HCT116 (cell line): Measurements from ENCODE around the gene CD40LG. TPM values are rescaled to one million over a fixed set of nuclear protein-coding genes. Genes with fewer than 3 reads are reported as not detected.

ENCODE experiments used
- ATAC-seq: fragments of 200-7000 bp; cut with Tn5 transposase; 2 replicates; pipeline ENCODE4 v1.9.1; 2020; ENCODE audit warnings: mild to moderate bottlenecking, moderate library complexity
- BruUV-seq: library from RNA; stranded (reverse); fragments of 400-500 nt; replicated peaks from 2 replicates; lab custom pipeline; 2021; lab: Mats Ljungman, UMichigan
- CTCF ChIA-PET: fragments of 300-600 bp; sonication (Branson Sonifier 250); formaldehyde crosslinking; loops from one replicate; lab custom pipeline; 2021; ENCODE audit warnings: antibody characterized with exemption; lab: Charles Lee
- POLR2A ChIA-PET: fragments of 300-600, 350-600 bp; sonication (Branson Sonifier 250); formaldehyde crosslinking; loops from one replicate; lab custom pipeline; 2021; ENCODE audit warnings: antibody characterized with exemption; lab: Charles Lee
- RAD21 ChIA-PET, 2 experiments: fragments of 300-600 bp; sonication (Branson Sonifier 250); formaldehyde crosslinking; loops; one replicate each; lab custom pipeline; 2023; ENCODE audit warnings: low total read pairs in 2 of 2; ENCODE audit not compliant: uncharacterized antibody in 2 of 2, unreplicated experiment in 2 of 2, low non-redundant PET in 1 of 2; lab: Charles Lee
- DNase-seq: peaks from one replicate; pipeline ENCODE4 v3.0.0-alpha.2; 2010; ENCODE audit warnings: low read depth, low spot score
- H2AFZ ChIP-seq: fragments of 200-600 bp; shearing (Covaris generic), sonication (generic); 2 replicates; pipeline ENCODE4 v1.6.1; 2017; ENCODE audit warnings: low read depth, mixed run types, mixed read lengths, antibody characterized with exemption, low read length; ENCODE audit not compliant: poor library complexity, severe bottlenecking
- H3K27ac ChIP-seq: 2 replicates; pipeline ENCODE4 v1.5.1; 2012; ENCODE audit warnings: low read depth, low read length
- H3K27me3 ChIP-seq: fragments of 200-600 bp; sonication (generic); 2 replicates; pipeline ENCODE4 v1.6.1; 2016; ENCODE audit warnings: mixed run types, low read length, mixed read lengths; ENCODE audit not compliant: insufficient read depth
- H3K36me3 ChIP-seq, 2 experiments: fragments of 200-500 bp in 1 of 2; fragments of 200-600 bp in 1 of 2; sonication (Bioruptor generic) in 1 of 2; sonication (generic) in 1 of 2; 2 replicates each; pipeline versions ENCODE4 v1.5.1 to v1.6.1; 2014 to 2016; ENCODE audit warnings: low read length in 2 of 2, inconsistent platforms in 1 of 2, mixed read lengths in 1 of 2, mixed run types in 1 of 2; ENCODE audit not compliant: insufficient read depth in 2 of 2, control insufficient read depth in 1 of 2
- H3K4me1 ChIP-seq, 2 experiments: fragments of 200-600 bp in 1 of 2; sonication (generic) in 1 of 2; 2 replicates each; pipeline versions ENCODE4 v1.5.1 to v1.6.1; 2012 to 2017; ENCODE audit warnings: low read length in 2 of 2, inconsistent platforms in 1 of 2, mild to moderate bottlenecking in 1 of 2, mixed read lengths in 1 of 2, mixed run types in 1 of 2, moderate library complexity in 1 of 2; ENCODE audit not compliant: insufficient read depth in 2 of 2, control insufficient read depth in 1 of 2
- H3K4me2 ChIP-seq: fragments of 200-600 bp; sonication (generic); 2 replicates; pipeline ENCODE4 v1.6.1; 2017; ENCODE audit warnings: mixed run types, low read length, mixed read lengths
- H3K4me3 ChIP-seq, 2 experiments: fragments of 200-600 bp in 1 of 2; sonication (generic) in 1 of 2; replicated peaks in 1 of 2; 2 replicates each; pipeline ENCODE4 v1.5.1; 2011 to 2016; ENCODE audit warnings: low read length in 2 of 2, control low read depth in 1 of 2, low read depth in 1 of 2, mild to moderate bottlenecking in 1 of 2, mixed read lengths in 1 of 2, mixed run types in 1 of 2
- H3K79me2 ChIP-seq: fragments of 200-600 bp; sonication (generic); 2 replicates; pipeline ENCODE4 v1.6.1; 2017; ENCODE audit warnings: mild to moderate bottlenecking, mixed run types, low read length, moderate library complexity, mixed read lengths; ENCODE audit not compliant: insufficient read depth
- H3K9ac ChIP-seq: fragments of 200-600 bp; sonication (generic); 2 replicates; pipeline ENCODE4 v1.6.1; 2016; ENCODE audit warnings: low read length, mixed read lengths
- H3K9me2 ChIP-seq: fragments of 200-600 bp; sonication (generic), shearing (Covaris generic); 2 replicates; pipeline ENCODE4 v1.6.1; 2017; ENCODE audit warnings: mixed run types, mild to moderate bottlenecking, moderate library complexity; ENCODE audit not compliant: insufficient read depth
- H3K9me3 ChIP-seq, 2 experiments: fragments of 200-500 bp in 1 of 2; fragments of 200-600 bp in 1 of 2; sonication (Bioruptor generic) in 1 of 2; sonication (generic) in 1 of 2; 2 replicates each; pipeline ENCODE4 v1.6.1; 2014 to 2017; ENCODE audit warnings: low read length in 2 of 2, mixed read lengths in 2 of 2, inconsistent platforms in 1 of 2, low read depth in 1 of 2, mild to moderate bottlenecking in 1 of 2, mixed run types in 1 of 2, moderate library complexity in 1 of 2; ENCODE audit not compliant: control insufficient read depth in 1 of 2, insufficient read depth in 1 of 2
- H4K20me1 ChIP-seq: fragments of 200-600 bp; sonication (generic), shearing (Covaris generic); 2 replicates; pipeline ENCODE4 v1.6.1; 2017; ENCODE audit warnings: mixed run types, mild to moderate bottlenecking, moderate library complexity; ENCODE audit not compliant: insufficient read depth
- ATF3 ChIP-seq: IDR thresholded peaks from 2 replicates; pipeline ENCODE4 v1.6.1; 2012
- CBX3 ChIP-seq: IDR thresholded peaks from 2 replicates; pipeline ENCODE4 v1.6.1; 2012; ENCODE audit warnings: low read depth
- CEBPB ChIP-seq: IDR thresholded peaks from 2 replicates; pipeline ENCODE4 v1.6.1; 2012; ENCODE audit warnings: low read depth
- EGR1 ChIP-seq: IDR thresholded peaks from 2 replicates; pipeline ENCODE4 v1.6.1; 2012; ENCODE audit warnings: low read depth
- ELF1 ChIP-seq: IDR thresholded peaks from 2 replicates; pipeline ENCODE4 v1.6.1; 2012; ENCODE audit warnings: low read depth, borderline replicate concordance
- EZH2 ChIP-seq: fragments of 200-600 bp; sonication (generic); IDR thresholded peaks from 2 replicates; pipeline ENCODE4 v1.6.1; 2017; ENCODE audit warnings: antibody characterized with exemption, mixed run types
- EZH2phosphoT487 ChIP-seq: fragments of 200-600 bp; IDR thresholded peaks from 2 replicates; pipeline ENCODE4 v1.6.1; 2018; ENCODE audit warnings: antibody characterized with exemption, borderline replicate concordance
- FOSL1 ChIP-seq: IDR thresholded peaks from 2 replicates; pipeline ENCODE4 v1.6.1; 2012; ENCODE audit warnings: low read depth
- JUND ChIP-seq: IDR thresholded peaks from 2 replicates; pipeline ENCODE4 v1.6.1; 2012
- POLR2A ChIP-seq: IDR thresholded peaks from 2 replicates; pipeline ENCODE4 v1.7.0; 2011; ENCODE audit warnings: borderline replicate concordance; ENCODE audit not compliant: insufficient read depth, insufficient read length; ENCODE audit errors: extremely low read depth
- POLR2AphosphoS5 ChIP-seq: IDR thresholded peaks from 2 replicates; pipeline ENCODE4 v1.6.1; 2011; ENCODE audit warnings: mild to moderate bottlenecking, low read depth, low read length, moderate library complexity
- REST ChIP-seq: IDR thresholded peaks from 2 replicates; pipeline ENCODE4 v1.6.1; 2012; ENCODE audit warnings: low read depth
- SIN3A ChIP-seq: IDR thresholded peaks from 2 replicates; pipeline ENCODE4 v1.6.1; 2012; ENCODE audit warnings: low read depth
- SP1 ChIP-seq: IDR thresholded peaks from 2 replicates; pipeline ENCODE4 v1.6.1; 2012; ENCODE audit warnings: low read depth
- SRF ChIP-seq: IDR thresholded peaks from 2 replicates; pipeline ENCODE4 v1.6.1; 2012; ENCODE audit warnings: low read depth
- TCF7L2 ChIP-seq: IDR thresholded peaks from 2 replicates; pipeline ENCODE4 v1.7.0; 2011; ENCODE audit warnings: borderline replicate concordance, inconsistent platforms; ENCODE audit not compliant: insufficient read depth, insufficient read length; ENCODE audit errors: extremely low read depth
- YY1 ChIP-seq: IDR thresholded peaks from 2 replicates; pipeline ENCODE4 v1.6.1; 2011; ENCODE audit warnings: low read length, low read depth, moderate library complexity, mild to moderate bottlenecking; ENCODE audit not compliant: insufficient replicate concordance; ENCODE audit errors: extremely low read depth
- ZFX ChIP-seq: fragments of 450-650 bp; IDR thresholded peaks from 2 replicates; pipeline ENCODE4 v1.6.1; 2017
- ZNF274 ChIP-seq: fragments of 200-500 bp; sonication (Bioruptor generic); IDR thresholded peaks from 2 replicates; pipeline ENCODE4 v1.6.1; 2014; ENCODE audit warnings: mild to moderate bottlenecking, low read depth, low read length, inconsistent platforms
- intact Hi-C: fragments of 100-400 bp; cut with micrococcal nuclease; formaldehyde crosslinking; loops from 2 replicates; pipeline ENCODE4 v1.10.0; 2022
- total RNA-seq: library from RNA; stranded (reverse); gene quantifications from one replicate; pipeline ENCODE4 v1.2.1, GENCODE V29; 2021; ENCODE audit not compliant: unreplicated experiment

The CD40LG gene
- total RNA-seq, 1 experiment from 2014 or later = not detected

- intact Hi-C loops = no loop called here
- Histone ChIP-seq H3K36me3 (no peaks in the 10 kb centered on the region), H2AFZ (no peak overlapping the region), H3K9me2 (no peaks in the 10 kb centered on the region), H3K27me3 (no peaks in the 10 kb centered on the region), H3K4me1 (no peaks in the 10 kb centered on the region), H3K9ac (no peak overlapping the region), H3K27ac (no peak overlapping the region), H3K79me2 (no peaks in the 10 kb centered on the region), H3K9me3 (no peaks in the 10 kb centered on the region)
- POLR2A ChIA-PET = no interaction called here
- no peak for ATAC-seq
- no peak for DNase-seq
- BruUV-seq = no TSS peak
- RAD21 ChIA-PET = no interaction called here
- TF ChIP-seq ZFX = no peak
- TF ChIP-seq SIN3A = no peak
- TF ChIP-seq POLR2AphosphoS5 = no peak
- TF ChIP-seq SRF = no peak
- TF ChIP-seq JUND = no peak
- TF ChIP-seq CBX3 = no peak
- no peak for TF ChIP-seq REST
- TF ChIP-seq EGR1 = no peak
- no peak for TF ChIP-seq EZH2
- TF ChIP-seq POLR2A = no peak
- TF ChIP-seq YY1 = no peak
- TF ChIP-seq ZNF274 = no peak
- TF ChIP-seq SP1 = no peak
- TF ChIP-seq FOSL1 = no peak
- no peak for TF ChIP-seq TCF7L2
- no peak for TF ChIP-seq EZH2phosphoT487
- no peak for TF ChIP-seq ELF1
- TF ChIP-seq CEBPB = no peak
- TF ChIP-seq ATF3 = no peak
- TF ChIP-seq, all 23 proteins: peak for 0
- H3K4me2 ChIP-seq = no peak overlapping the region
- CTCF ChIA-PET = no interaction called here
- H4K20me1 ChIP-seq = no peaks in the 10 kb centered on the region
- no peak overlapping the region for H3K4me3 ChIP-seq
Measured at GRCh38 chrX:136667446-136668168, 19.6 kb downstream of the CD40LG start.
